Loucy (cell line): ENCODE results near the gene SLC25A21.

Experiments used
- H2AFZ ChIP-seq: fragments of 200-600 bp; sonication (generic); 2 replicates; pipeline ENCODE4 v1.6.0; 2016; ENCODE audit warnings: antibody characterized with exemption, mild to moderate bottlenecking, low read length, moderate library complexity
- H3F3A ChIP-seq: fragments of 200-600 bp; 2 replicates; pipeline ENCODE4 v1.6.0; 2016; ENCODE audit warnings: antibody characterized with exemption, low read depth, mild to moderate bottlenecking
- H3K27me3 ChIP-seq: fragments of 200-600 bp; sonication (generic); 2 replicates; pipeline ENCODE4 v1.6.1; 2014; ENCODE audit warnings: low read length, mild to moderate bottlenecking; ENCODE audit not compliant: insufficient read depth, poor library complexity, severe bottlenecking
- H3K36me3 ChIP-seq: fragments of 200-600 bp; sonication (generic); 2 replicates; pipeline ENCODE4 v1.6.1; 2016; ENCODE audit warnings: low read length; ENCODE audit not compliant: insufficient read depth
- H3K4me1 ChIP-seq: fragments of 200-600 bp; sonication (generic); 2 replicates; pipeline ENCODE4 v1.5.1; 2014; ENCODE audit warnings: low read length, mild to moderate bottlenecking; ENCODE audit not compliant: insufficient read depth, poor library complexity, severe bottlenecking
- H3K4me2 ChIP-seq: fragments of 200-600 bp; sonication (generic); 2 replicates; pipeline ENCODE4 v1.6.0; 2014; ENCODE audit warnings: antibody characterized with exemption, low read length, low read depth, mild to moderate bottlenecking; ENCODE audit not compliant: poor library complexity, severe bottlenecking
- H3K4me3 ChIP-seq: fragments of 200-600 bp; sonication (generic); 2 replicates; pipeline ENCODE4 v1.5.1; 2014; ENCODE audit warnings: low read length, mild to moderate bottlenecking, mixed read lengths; ENCODE audit not compliant: poor library complexity, severe bottlenecking
- H3K79me2 ChIP-seq: fragments of 200-600 bp; sonication (generic); 2 replicates; pipeline ENCODE4 v1.6.1; 2014; ENCODE audit warnings: low read length; ENCODE audit not compliant: insufficient read depth
- H3K9ac ChIP-seq: fragments of 200-600 bp; sonication (generic); 2 replicates; pipeline ENCODE4 v1.6.0; 2014; ENCODE audit warnings: mild to moderate bottlenecking, low read depth, low read length, moderate library complexity; ENCODE audit not compliant: poor library complexity, severe bottlenecking
- H3K9me2 ChIP-seq: fragments of 200-600 bp; sonication (generic); replicated peaks from 2 replicates; pipeline ENCODE4 v1.6.1; 2016; ENCODE audit warnings: low read depth, low read length, mixed read lengths
- H3K9me3 ChIP-seq: fragments of 200-600 bp; sonication (generic); 2 replicates; pipeline ENCODE4 v1.6.1; 2014; ENCODE audit warnings: mild to moderate bottlenecking, antibody characterized with exemption, low read length, low read depth; ENCODE audit not compliant: insufficient read depth
- H4K20me1 ChIP-seq: fragments of 200-600 bp; sonication (generic); 2 replicates; pipeline ENCODE4 v1.6.0; 2014; ENCODE audit warnings: antibody characterized with exemption, low read length, mild to moderate bottlenecking; ENCODE audit not compliant: insufficient read depth, poor library complexity, severe bottlenecking
- CTCF ChIP-seq: fragments of 200-600 bp; sonication (generic); conservative IDR thresholded peaks from 2 replicates; pipeline ENCODE4 v1.5.1; 2014; ENCODE audit warnings: mild to moderate bottlenecking, antibody characterized with exemption, low read length
- EZH2phosphoT487 ChIP-seq: fragments of 200-600 bp; IDR thresholded peaks from 2 replicates; pipeline ENCODE4 v1.6.1; 2018; ENCODE audit warnings: antibody characterized with exemption, mild to moderate bottlenecking, moderate library complexity, borderline replicate concordance

Gene SLC25A21

GRCh38 chr14:37115406-37115805, 57.0 kb downstream of the SLC25A21 start:
- no peaks in the 10 kb centered on the region for H3K79me2 ChIP-seq
- no peak overlapping the region for H3K9ac ChIP-seq
- 0 out of 2 replicates have a peak, but pooled peaks cover 4% of the 10 kb centered on the region for H3K9me3 ChIP-seq
- no peaks in the 10 kb centered on the region for H3K27me3 ChIP-seq
- H4K20me1 ChIP-seq = no peaks in the 10 kb centered on the region
- H3K4me2 ChIP-seq = no peak overlapping the region
- no peaks in the 10 kb centered on the region for H3K9me2 ChIP-seq
- H3K36me3 ChIP-seq = no peaks in the 10 kb centered on the region
- H3K4me3 ChIP-seq = no peak overlapping the region
- no peaks in the 10 kb centered on the region for H3K4me1 ChIP-seq
- no peak for TF ChIP-seq CTCF
- H3F3A ChIP-seq = no peaks in the 10 kb centered on the region
- no peak overlapping the region for H2AFZ ChIP-seq

GRCh38 chr14:37114559-37114958, 57.8 kb downstream of the SLC25A21 start:
- TF ChIP-seq CTCF (no peak), EZH2phosphoT487 (no peak)
- no peak overlapping the region for H3K9ac ChIP-seq
- H3K27me3 ChIP-seq = no peaks in the 10 kb centered on the region
- no peak overlapping the region for H3K4me3 ChIP-seq
- no peaks in the 10 kb centered on the region for H4K20me1 ChIP-seq
- no peaks in the 10 kb centered on the region for H3K36me3 ChIP-seq
- no peaks in the 10 kb centered on the region for H3K4me1 ChIP-seq
- no peaks in the 10 kb centered on the region for H3K9me2 ChIP-seq
- no peaks in the 10 kb centered on the region for H3K79me2 ChIP-seq
- H3K4me2 ChIP-seq = no peak overlapping the region
- H3F3A ChIP-seq = no peaks in the 10 kb centered on the region
- H3K9me3 ChIP-seq = 0 out of 2 replicates have a peak, but pooled peaks cover 4% of the 10 kb centered on the region
- no peak overlapping the region for H2AFZ ChIP-seq

- H3K27me3 ChIP-seq = no peaks in the 10 kb centered on the region
- H3K4me3 ChIP-seq = no peak overlapping the region
- no peaks in the 10 kb centered on the region for H3F3A ChIP-seq
- TF ChIP-seq EZH2phosphoT487 (no peak), CTCF (no peak)
- no peaks in the 10 kb centered on the region for H3K79me2 ChIP-seq
- 0 out of 2 replicates have a peak, but pooled peaks cover 4% of the 10 kb centered on the region for H3K9me3 ChIP-seq
- no peaks in the 10 kb centered on the region for H3K4me1 ChIP-seq
- no peak overlapping the region for H2AFZ ChIP-seq
- no peak overlapping the region for H3K9ac ChIP-seq
- no peaks in the 10 kb centered on the region for H4K20me1 ChIP-seq
- H3K4me2 ChIP-seq = no peak overlapping the region
- no peaks in the 10 kb centered on the region for H3K36me3 ChIP-seq
- H3K9me2 ChIP-seq = no peaks in the 10 kb centered on the region
Measured at GRCh38 chr14:37114002-37114401, 58.4 kb downstream of the SLC25A21 start.
